ENCODE data around the gene VTA1. TPM values are rescaled to one million over a fixed set of nuclear protein-coding genes. Genes with fewer than 3 reads are reported as not detected.

VTA1 gene
- total and polyA plus RNA-seq, 2 of the 8 experiments (the other 6 are each of a cell fraction or from before 2014, with no cell fraction given): 63.6 to 67.0 TPM

- no peak for TF ChIP-seq CHD7 (IDR thresholded peaks at IDR 0.05; ENCODE audit: insufficient replicate concordance, low read length)
- no peak for TF ChIP-seq CEBPB (IDR thresholded peaks at IDR 0.05; ENCODE audit: low read depth, low read length)
- no peak for TF ChIP-seq EGR1 (IDR thresholded peaks at IDR 0.05; ENCODE audit: borderline replicate concordance, low read depth, low read length)
- no peak for TF ChIP-seq SP2 (IDR thresholded peaks at IDR 0.05; ENCODE audit: low read length)
- no peak for TF ChIP-seq TAF1 (IDR thresholded peaks at IDR 0.05; ENCODE audit: low read depth, low read length)
- TF ChIP-seq SP1 (IDR thresholded peaks at IDR 0.05; ENCODE audit: low read depth, low read length): no peak
- no peak for TF ChIP-seq RXRA (IDR thresholded peaks at IDR 0.05; ENCODE audit: insufficient read depth, low read depth, low read length)
Observed at GRCh38 chr6:142165227-142165626, 18.2 kb downstream of the VTA1 start (continued).

Measured in H1 (cell line).